DMS53 treated with DMSO at 0.1 percent for 48 hours (cell line): Measurements from ENCODE around the gene OR2T34.
"Not testable (repeated sequence)": the region's sequence is repeated elsewhere in the genome, so short reads cannot be mapped to it uniquely, and the experiment has no call there.

Experiments
- DNase-seq: peaks from one replicate; lab custom pipeline; 2025; ENCODE audit not compliant: unreplicated experiment; lab: John Stamatoyannopoulos, UW

The OR2T34 gene

GRCh38 chr1:248565530-248566373 lies 8.8 kb downstream of the OR2T34 start:
- DNase-seq: not testable (repeated sequence)

- DNase-seq: not testable (repeated sequence)
Observed at GRCh38 chr1:248562672-248563071, 11.9 kb downstream of the OR2T34 start, which contains the start of gene OR2T29. Gene OR2T29 (minus strand): TSS chr1:248562772. CDS start chr1:248559491, 3,281 bp downstream.

GRCh38 chr1:248551027-248551426 lies 23.5 kb downstream of the OR2T34 start:
- DNase-seq: not testable (repeated sequence)

- not testable (repeated sequence) for DNase-seq
Observed at GRCh38 chr1:248547383-248547782, 27.2 kb downstream of the OR2T34 start.

- DNase-seq: not testable (repeated sequence)
Observed at GRCh38 chr1:248537449-248537848, 37.1 kb downstream of the OR2T34 start.
